DMS53 treated with DMSO at 0.1 percent for 48 hours (cell line): Measurements from ENCODE around the gene EIF3F.

Experiments
- DNase-seq: peaks from one replicate; lab custom pipeline; 2025; ENCODE audit not compliant: unreplicated experiment; lab: John Stamatoyannopoulos, UW

The EIF3F gene

GRCh38 chr11:8036002-8036802 lies 49.1 kb downstream of the EIF3F start:
- DNase-seq = no peak

- DNase-seq = no peak
Measured at GRCh38 chr11:8036986-8037385, 49.8 kb downstream of the EIF3F start.

GRCh38 chr11:8038393-8038792 lies 51.3 kb downstream of the EIF3F start:
- no peak for DNase-seq

DNA sequence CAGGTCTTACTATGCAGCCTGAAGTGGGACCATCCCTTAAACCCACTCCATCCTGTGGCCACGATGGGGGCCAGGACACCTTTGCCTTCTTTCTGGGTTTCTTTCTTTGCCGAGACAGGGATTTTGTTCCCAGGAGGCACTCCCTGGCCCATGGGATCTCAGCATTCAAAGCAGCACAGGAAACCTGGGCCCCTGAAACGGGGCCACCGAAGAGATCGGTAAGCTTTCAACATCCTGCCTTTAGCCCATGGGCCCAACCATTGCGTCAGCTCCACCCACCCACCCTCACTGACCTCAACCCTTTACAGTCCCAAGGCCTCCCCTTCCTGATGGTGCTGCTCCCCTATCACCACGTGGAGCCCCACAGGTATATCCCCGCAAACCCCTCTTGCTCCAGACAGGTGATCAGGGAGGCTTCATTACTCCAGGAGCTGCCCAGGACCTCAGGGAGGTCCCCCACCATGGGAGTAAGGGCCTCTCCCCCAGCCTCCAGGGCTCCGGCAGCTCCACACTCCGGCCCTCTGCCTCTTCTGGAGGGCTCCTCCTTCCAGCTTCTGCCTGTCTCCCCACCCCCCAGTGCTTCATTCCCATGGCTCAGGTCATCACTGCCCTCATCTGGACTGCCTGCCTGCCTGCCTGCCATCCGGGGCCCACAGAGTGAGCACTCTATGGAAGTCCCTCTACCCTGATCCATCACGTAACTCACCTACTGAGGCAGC lies 51.8 kb downstream of the EIF3F start:
- no peak for DNase-seq

DNA sequence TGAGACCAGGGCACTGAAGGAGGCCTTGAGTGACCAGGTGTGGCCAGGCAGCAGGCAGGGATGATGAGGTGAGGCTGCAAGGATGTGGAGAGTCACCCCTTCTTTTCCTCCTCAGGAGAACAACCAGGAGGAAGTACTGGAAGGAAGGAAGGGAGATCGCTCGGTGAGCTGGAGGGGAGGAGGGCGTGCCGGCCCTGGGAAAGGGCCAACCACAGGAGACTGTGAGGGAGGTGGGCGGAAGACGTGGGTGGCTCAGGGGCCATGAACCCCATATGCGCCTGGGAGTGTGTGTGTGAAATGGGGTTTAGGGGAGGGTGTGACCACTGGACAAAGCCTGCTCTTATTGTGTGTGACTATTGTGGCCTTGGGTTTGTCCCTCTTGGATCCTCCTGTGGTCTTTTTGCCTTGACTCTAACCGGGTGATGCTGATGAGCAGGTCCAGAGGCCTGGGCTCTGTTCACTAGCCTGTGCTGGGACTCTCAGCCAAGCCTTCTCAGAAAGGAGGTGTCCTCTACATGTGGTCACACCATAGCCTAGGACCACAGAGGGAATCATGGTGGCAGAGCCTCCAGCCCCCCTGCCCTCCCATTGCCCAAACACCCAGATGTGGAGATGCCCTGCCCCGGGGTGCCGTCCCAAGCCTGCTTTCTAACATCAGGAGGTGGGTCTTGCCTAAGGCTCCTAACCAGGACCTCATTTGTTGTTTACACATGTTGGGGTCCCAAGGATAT lies 52.6 kb downstream of the EIF3F start:
- no peak for DNase-seq

DNA sequence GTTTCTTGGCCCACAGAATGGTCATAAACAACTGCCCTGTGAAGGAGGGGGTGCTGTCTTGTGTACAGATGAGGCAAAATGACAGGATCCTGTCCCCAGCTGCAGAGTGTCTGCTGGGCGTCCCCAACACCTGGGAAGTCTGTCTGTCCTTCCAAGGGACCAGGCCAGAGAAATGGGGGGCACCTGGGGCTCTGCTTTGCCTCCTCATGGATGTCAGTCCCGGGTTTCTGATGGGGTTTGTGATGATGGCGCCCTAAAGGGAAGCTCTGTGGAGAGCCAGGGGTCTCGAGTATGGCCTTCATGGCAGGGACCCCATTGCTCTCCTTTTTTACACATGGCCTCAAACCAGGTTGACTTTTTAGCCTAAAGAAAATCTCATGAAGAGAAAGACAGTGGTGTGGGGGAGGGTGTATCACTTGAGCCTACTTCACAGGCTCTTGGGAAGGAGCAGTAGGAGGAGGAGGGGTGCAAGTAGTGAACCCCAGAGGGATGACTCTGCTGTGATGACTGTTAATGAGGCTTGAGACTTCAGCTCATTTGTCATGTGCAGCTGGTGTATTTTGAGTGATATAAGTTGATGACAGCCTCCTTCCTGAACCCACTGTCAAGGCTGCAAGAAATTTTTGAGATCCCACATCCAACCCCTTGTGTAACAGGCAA lies 53.3 kb downstream of the EIF3F start:
- DNase-seq = no peak

DNA sequence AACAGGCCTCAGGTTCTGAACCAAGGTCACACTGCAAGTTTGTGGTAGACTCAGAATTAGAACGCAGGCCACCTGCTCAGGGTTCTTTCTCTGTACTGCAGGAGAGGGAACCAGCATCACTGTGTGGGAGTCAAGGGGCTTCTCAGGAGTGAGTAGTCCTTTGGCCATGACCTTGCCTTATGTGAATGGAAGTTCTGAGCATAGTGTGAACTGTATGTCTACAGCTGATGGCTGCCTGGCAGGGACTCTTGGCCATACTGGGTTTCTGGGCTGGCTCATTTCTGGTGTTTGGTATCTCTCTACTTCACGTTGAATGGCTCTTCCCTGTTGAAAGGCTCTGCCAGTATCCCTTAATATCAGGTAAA lies 53.8 kb downstream of the EIF3F start:
- DNase-seq = no peak

DNA sequence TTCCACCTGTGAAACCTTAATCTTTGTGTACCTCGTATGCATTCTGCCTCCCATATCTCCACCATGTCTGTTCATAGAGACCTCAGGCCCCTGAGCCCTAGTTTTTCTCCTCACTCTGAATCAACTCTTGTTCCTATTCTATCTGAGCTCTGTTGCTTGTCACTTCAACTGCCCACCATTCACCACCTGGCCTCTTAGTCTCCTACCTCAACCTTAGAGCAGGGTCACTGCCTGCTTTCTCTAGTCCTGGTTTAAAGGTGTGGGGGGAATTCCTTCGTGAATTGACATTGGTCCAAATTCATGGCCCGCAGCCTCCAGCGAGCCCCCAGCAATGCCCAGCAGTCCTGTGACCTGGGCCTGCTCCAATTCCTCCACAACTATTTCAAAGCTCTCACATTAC lies 54.4 kb downstream of the EIF3F start:
- DNase-seq = no peak

DNA sequence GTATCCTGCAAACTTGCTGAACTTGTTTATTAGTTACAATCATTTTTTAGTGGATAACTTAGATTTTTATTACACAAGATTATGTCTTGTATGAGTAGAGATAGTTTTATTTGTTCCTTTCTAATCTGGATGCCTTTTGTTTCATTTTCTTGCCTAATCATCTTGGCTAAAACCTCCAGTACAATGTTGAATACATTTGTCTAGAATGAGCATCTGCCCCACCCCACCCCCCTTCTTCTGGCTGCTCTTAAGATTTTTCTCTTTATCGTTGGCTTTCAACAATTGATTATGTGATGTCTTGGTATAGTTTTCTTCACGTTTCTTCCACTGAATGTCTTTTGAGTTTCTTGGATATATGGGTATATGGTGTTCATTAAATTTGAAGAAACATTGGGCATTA lies 56.6 kb downstream of the EIF3F start:
- no peak for DNase-seq

DNA sequence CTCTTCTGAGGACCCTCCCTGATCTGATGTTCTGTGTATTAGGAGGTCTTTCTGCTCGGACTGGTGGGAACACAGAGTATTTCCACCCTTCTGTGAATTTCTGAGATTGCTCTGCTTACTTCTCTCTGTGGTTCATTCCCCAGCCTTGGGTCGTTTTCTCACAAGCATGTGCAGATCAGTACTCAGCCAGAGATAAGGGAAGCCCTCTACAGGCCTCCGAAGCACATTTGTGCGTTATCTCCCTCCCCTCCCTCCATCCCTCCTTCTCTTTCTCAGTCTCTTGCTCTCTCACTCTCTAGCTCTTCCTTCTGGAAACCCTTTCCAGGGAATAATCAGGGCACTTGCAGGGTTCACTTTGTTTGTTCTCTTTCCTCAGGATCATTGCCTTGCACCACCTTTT lies 58.7 kb downstream of the EIF3F start:
- DNase-seq = no peak

- DNase-seq = no peak
Measured at GRCh38 chr11:8047382-8047781, 60.2 kb downstream of the EIF3F start.

DNA sequence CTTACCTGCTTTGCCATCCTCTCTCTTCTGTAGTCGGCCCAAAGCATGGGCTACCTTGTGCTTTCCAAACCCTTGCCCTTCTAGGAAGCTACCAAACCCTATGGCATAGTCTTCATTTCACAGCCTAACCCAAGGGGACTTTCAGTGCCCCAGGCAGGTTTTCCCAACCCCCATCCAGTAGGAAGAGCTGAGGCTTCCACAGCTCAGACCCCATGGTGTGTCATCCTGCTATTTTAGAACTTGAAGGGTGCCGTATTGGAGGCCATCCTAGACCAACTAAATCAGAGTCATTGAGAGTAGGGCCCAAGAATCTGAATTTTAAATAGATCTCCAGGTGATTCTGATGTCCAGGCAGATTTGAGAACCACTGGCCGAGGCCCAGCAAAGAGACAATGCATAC lies 61.9 kb downstream of the EIF3F start:
- DNase-seq = no peak
